GM18867 (cell line): Measurements from ENCODE around the gene NUP93.
"Not testable (repeated sequence)": the region's sequence is repeated elsewhere in the genome, so short reads cannot be mapped to it uniquely, and the experiment has no call there.

Experiments used
- ATAC-seq: cut with Tn5 transposase; IDR thresholded peaks from one replicate; pipeline ENCODE4 v1.9.1; 2021; ENCODE audit warnings: mild to moderate bottlenecking, moderate library complexity; ENCODE audit not compliant: unreplicated experiment

NUP93 gene

GRCh38 chr16:56884929-56885328 is 155.0 kb downstream of the NUP93 start:
- not testable (repeated sequence) for ATAC-seq

GRCh38 chr16:56885446-56886162 is 155.7 kb downstream of the NUP93 start:
- no peak for ATAC-seq

- ATAC-seq = no peak
Observed at GRCh38 chr16:56886296-56886695, 156.4 kb downstream of the NUP93 start.

- ATAC-seq = no peak
Observed at GRCh38 chr16:56886826-56887225, 156.9 kb downstream of the NUP93 start.

GRCh38 chr16:56888806-56889205 is 158.9 kb downstream of the NUP93 start:
- ATAC-seq = peak; percentile 61

GRCh38 chr16:56889206-56889605 is 159.3 kb downstream of the NUP93 start:
- no peak for ATAC-seq

GRCh38 chr16:56891685-56892084 is 161.8 kb downstream of the NUP93 start:
- no peak for ATAC-seq

GRCh38 chr16:56892705-56893104 is 162.8 kb downstream of the NUP93 start:
- ATAC-seq = no peak

GRCh38 chr16:56894331-56894917 is 164.5 kb downstream of the NUP93 start:
- no peak for ATAC-seq

- no peak for ATAC-seq
Observed at GRCh38 chr16:56895813-56896212, 165.9 kb downstream of the NUP93 start.

GRCh38 chr16:56896244-56896643 is 166.3 kb downstream of the NUP93 start:
- ATAC-seq = no peak

GRCh38 chr16:56897026-56897799 is 167.3 kb downstream of the NUP93 start:
- no peak for ATAC-seq

GRCh38 chr16:56898847-56899246 is 168.9 kb downstream of the NUP93 start:
- ATAC-seq = peak; percentile 82
